Fibroblast of mammary gland (primary cell): ENCODE data around the gene UBA52.

Experiments
- DNase-seq: peaks from one replicate; pipeline ENCODE4 v3.0.0-alpha.2; 2010; ENCODE audit warnings: low read depth
- H3K4me3 ChIP-seq: 2 replicates; pipeline ENCODE4 v1.5.1; 2011; ENCODE audit warnings: low read depth, mild to moderate bottlenecking, low read length, moderate library complexity; ENCODE audit not compliant: control insufficient read depth
- CTCF ChIP-seq: conservative IDR thresholded peaks from 2 replicates; pipeline ENCODE4 v1.5.1; 2011; ENCODE audit warnings: low read depth, low read length, inconsistent platforms; ENCODE audit not compliant: control insufficient read depth, insufficient read depth

Gene UBA52

GRCh38 chr19:18593367-18594095 is 21.9 kb downstream of the UBA52 start:
- no peak for TF ChIP-seq CTCF
- H3K4me3 ChIP-seq, result peak overlapping the region; percentile 27

GRCh38 chr19:18594096-18594823 is 22.6 kb downstream of the UBA52 start:
- no peak for TF ChIP-seq CTCF
- peak; percentile 70 for DNase-seq
- peak overlapping the region; percentile 27 for H3K4me3 ChIP-seq

More at GRCh38 chr19:18593367-18594095, 21.9 kb downstream of the UBA52 start:
- no peak for DNase-seq

GRCh38 chr19:18594824-18595373 is 23.2 kb downstream of the UBA52 start:
- no peak for DNase-seq
- H3K4me3 ChIP-seq, result peak overlapping the region; percentile 25
- no peak for TF ChIP-seq CTCF

- no peak for TF ChIP-seq CTCF
- H3K4me3 ChIP-seq, result no peak overlapping the region
- DNase-seq, result no peak
Observed at GRCh38 chr19:18595475-18595874, 23.8 kb downstream of the UBA52 start.

GRCh38 chr19:18596752-18597157 is 25.1 kb downstream of the UBA52 start:
- DNase-seq, result no peak
- no peak overlapping the region for H3K4me3 ChIP-seq
- no peak for TF ChIP-seq CTCF

- DNase-seq, result no peak
- TF ChIP-seq CTCF, result no peak
- no peak overlapping the region for H3K4me3 ChIP-seq
Observed at GRCh38 chr19:18597809-18598660, 26.4 kb downstream of the UBA52 start.
